Measurements from ENCODE around the gene PAF1. TPM values are rescaled to one million over a fixed set of nuclear protein-coding genes. Genes with fewer than 3 reads are reported as not detected.
A peak's percentile ranks its signal among the peaks of the same experiment; 100 is the strongest.

Gene PAF1
- total and polyA plus RNA-seq, 2 of the 13 experiments (the other 11 are each of a cell fraction or from before 2014, with no cell fraction given), result 30.2 to 31.1 TPM

- TF ChIP-seq FOXP1 (IDR thresholded peaks at IDR 0.05) (no peak), FOXP1 (CRISPR knock-in tag; IDR thresholded peaks at IDR 0.05) (peak; percentile 8; the same call in 1 of the 2 replicates), ZFP91 (CRISPR knock-in tag; IDR thresholded peaks at IDR 0.05; ENCODE audit: borderline replicate concordance) (peak; percentile 76), KDM5A (IDR thresholded peaks at IDR 0.05; ENCODE audit: borderline replicate concordance, low read length) (peak; percentile 98), RFXAP (CRISPR knock-in tag; IDR thresholded peaks at IDR 0.05; ENCODE audit: borderline replicate concordance) (peak; percentile 56; the same call in 1 of the 2 replicates), RCOR2 (CRISPR knock-in tag; IDR thresholded peaks at IDR 0.05) (no peak), XRCC5 (optimal IDR thresholded peaks at IDR 0.05; ENCODE audit: low read length) (peak; percentile 32), ZNF644 (CRISPR knock-in tag; IDR thresholded peaks at IDR 0.05; ENCODE audit: low read depth) (no peak), ZNF234 (CRISPR knock-in tag; conservative IDR thresholded peaks at IDR 0.05) (peak; percentile 56; the same call in 1 of the 2 replicates), RFX5 (IDR thresholded peaks at IDR 0.05; ENCODE audit: low read depth, low read length) (peak; percentile 36), ZNF670 (CRISPR knock-in tag; IDR thresholded peaks at IDR 0.05; ENCODE audit: borderline replicate concordance) (peak; percentile 31; the same call in 1 of the 2 replicates), GATA4 (IDR thresholded peaks at IDR 0.05; ENCODE audit: borderline replicate concordance, low read depth) (0 out of 2 replicates have a peak, but pooled peaks have one; percentile 60), BRF2 (CRISPR knock-in tag; IDR thresholded peaks at IDR 0.05) (no peak), ZNF687 (CRISPR knock-in tag; IDR thresholded peaks at IDR 0.05) (peak; percentile 78)
- TF ChIP-seq, protein P1, sequence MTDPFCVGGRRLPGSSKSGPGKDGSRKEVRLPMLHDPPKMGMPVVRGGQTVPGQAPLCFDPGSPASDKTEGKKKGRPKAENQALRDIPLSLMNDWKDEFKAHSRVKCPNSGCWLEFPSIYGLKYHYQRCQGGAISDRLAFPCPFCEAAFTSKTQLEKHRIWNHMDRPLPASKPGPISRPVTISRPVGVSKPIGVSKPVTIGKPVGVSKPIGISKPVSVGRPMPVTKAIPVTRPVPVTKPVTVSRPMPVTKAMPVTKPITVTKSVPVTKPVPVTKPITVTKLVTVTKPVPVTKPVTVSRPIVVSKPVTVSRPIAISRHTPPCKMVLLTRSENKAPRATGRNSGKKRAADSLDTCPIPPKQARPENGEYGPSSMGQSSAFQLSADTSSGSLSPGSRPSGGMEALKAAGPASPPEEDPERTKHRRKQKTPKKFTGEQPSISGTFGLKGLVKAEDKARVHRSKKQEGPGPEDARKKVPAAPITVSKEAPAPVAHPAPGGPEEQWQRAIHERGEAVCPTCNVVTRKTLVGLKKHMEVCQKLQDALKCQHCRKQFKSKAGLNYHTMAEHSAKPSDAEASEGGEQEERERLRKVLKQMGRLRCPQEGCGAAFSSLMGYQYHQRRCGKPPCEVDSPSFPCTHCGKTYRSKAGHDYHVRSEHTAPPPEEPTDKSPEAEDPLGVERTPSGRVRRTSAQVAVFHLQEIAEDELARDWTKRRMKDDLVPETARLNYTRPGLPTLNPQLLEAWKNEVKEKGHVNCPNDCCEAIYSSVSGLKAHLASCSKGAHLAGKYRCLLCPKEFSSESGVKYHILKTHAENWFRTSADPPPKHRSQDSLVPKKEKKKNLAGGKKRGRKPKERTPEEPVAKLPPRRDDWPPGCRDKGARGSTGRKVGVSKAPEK (CRISPR knock-in tag; IDR thresholded peaks at IDR 0.05; ENCODE audit: borderline replicate concordance), result 0 out of 2 replicates have a peak, but pooled peaks have one; percentile 46
- TF ChIP-seq, protein P2, sequence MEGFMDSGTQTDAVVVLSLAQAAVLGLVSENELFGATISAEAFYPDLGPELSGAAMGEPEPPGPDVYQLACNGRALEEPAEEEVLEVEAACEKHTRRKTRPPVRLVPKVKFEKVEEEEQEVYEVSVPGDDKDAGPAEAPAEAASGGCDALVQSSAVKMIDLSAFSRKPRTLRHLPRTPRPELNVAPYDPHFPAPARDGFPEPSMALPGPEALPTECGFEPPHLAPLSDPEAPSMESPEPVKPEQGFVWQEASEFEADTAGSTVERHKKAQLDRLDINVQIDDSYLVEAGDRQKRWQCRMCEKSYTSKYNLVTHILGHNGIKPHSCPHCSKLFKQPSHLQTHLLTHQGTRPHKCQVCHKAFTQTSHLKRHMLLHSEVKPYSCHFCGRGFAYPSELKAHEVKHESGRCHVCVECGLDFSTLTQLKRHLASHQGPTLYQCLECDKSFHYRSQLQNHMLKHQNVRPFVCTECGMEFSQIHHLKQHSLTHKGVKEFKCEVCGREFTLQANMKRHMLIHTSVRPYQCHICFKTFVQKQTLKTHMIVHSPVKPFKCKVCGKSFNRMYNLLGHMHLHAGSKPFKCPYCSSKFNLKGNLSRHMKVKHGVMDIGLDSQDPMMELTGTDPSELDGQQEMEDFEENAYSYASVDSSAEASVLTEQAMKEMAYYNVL (CRISPR knock-in tag; IDR thresholded peaks at IDR 0.05; ENCODE audit: borderline replicate concordance), result peak; percentile 76; the same call in 1 of the 2 replicates
Measured at GRCh38 chr19:39341719-39342604, 48.9 kb downstream of the PAF1 start, which contains the start of gene SAMD4B (continued).

Measured in HepG2 (cell line).